GM12865 (cell line): Measurements from ENCODE around the gene PLA2G4B.

Experiments used
- DNase-seq: peaks from one replicate; pipeline ENCODE4 v3.0.0; 2010; ENCODE audit warnings: low read depth
- H3K4me3 ChIP-seq: 2 replicates; pipeline ENCODE4 v1.5.1; 2011; ENCODE audit warnings: mild to moderate bottlenecking, low read depth, low read length, control low read depth
- CTCF ChIP-seq: IDR thresholded peaks from 2 replicates; pipeline ENCODE4 v1.5.1; 2011; ENCODE audit warnings: low read length, control low read depth, low read depth, inconsistent platforms; ENCODE audit not compliant: insufficient read depth; ENCODE audit errors: missing control alignments

The PLA2G4B gene

GRCh38 chr15:41881550-41881919 lies 42.9 kb downstream of the PLA2G4B start:
- TF ChIP-seq CTCF = no peak
- no peak overlapping the region for H3K4me3 ChIP-seq
- no peak for DNase-seq

GRCh38 chr15:41881920-41882688 lies 43.5 kb downstream of the PLA2G4B start:
- no peak for TF ChIP-seq CTCF
- no peak overlapping the region for H3K4me3 ChIP-seq
- no peak for DNase-seq

GRCh38 chr15:41882689-41883483 lies 44.2 kb downstream of the PLA2G4B start:
- no peak overlapping the region for H3K4me3 ChIP-seq
- TF ChIP-seq CTCF = no peak
- no peak for DNase-seq

- H3K4me3 ChIP-seq = no peak overlapping the region
- no peak for DNase-seq
- TF ChIP-seq CTCF = no peak
These were observed 44.8 kb downstream of the PLA2G4B start for GRCh38 chr15:41883484-41883825.

- no peak for TF ChIP-seq CTCF
- no peak overlapping the region for H3K4me3 ChIP-seq
- DNase-seq = no peak
These were observed 45.8 kb downstream of the PLA2G4B start for GRCh38 chr15:41884458-41884857.

GRCh38 chr15:41885321-41885720 lies 46.7 kb downstream of the PLA2G4B start:
- H3K4me3 ChIP-seq = no peak overlapping the region
- no peak for TF ChIP-seq CTCF
- no peak for DNase-seq
